Rectal smooth muscle tissue (tissue), 1 donor: Measurements from ENCODE around the gene AGBL3.

Experiments
- H3K27ac ChIP-seq: one replicate; pipeline ENCODE4 v1.7.0; 2013; ENCODE audit warnings: low read depth, low read length, inconsistent platforms
- H3K27me3 ChIP-seq: one replicate; pipeline ENCODE4 v1.7.0; 2013; ENCODE audit warnings: low read length; ENCODE audit not compliant: control insufficient read depth, insufficient read depth
- H3K36me3 ChIP-seq: one replicate; pipeline ENCODE4 v1.7.0; 2013; ENCODE audit warnings: low read length; ENCODE audit not compliant: control insufficient read depth, insufficient read depth
- H3K4me1 ChIP-seq: one replicate; pipeline ENCODE4 v1.7.0; 2013; ENCODE audit warnings: low read length; ENCODE audit not compliant: control insufficient read depth, insufficient read depth
- H3K4me3 ChIP-seq: one replicate; pipeline ENCODE4 v1.7.0; 2013; ENCODE audit warnings: low read length
- H3K9ac ChIP-seq: one replicate; pipeline ENCODE4 v1.7.0; 2013; ENCODE audit warnings: low read length

AGBL3 gene

GRCh38 chr7:135180122-135180521 lies 193.8 kb downstream of the AGBL3 start:
- Histone ChIP-seq H3K27ac (no peak overlapping the region), H3K4me3 (no peak overlapping the region), H3K36me3 (peaks cover 4% of the 10 kb centered on the region), H3K27me3 (no peaks in the 10 kb centered on the region), H3K4me1 (no peaks in the 10 kb centered on the region), H3K9ac (no peak overlapping the region)

GRCh38 chr7:135181261-135181928 lies 195.1 kb downstream of the AGBL3 start:
- no peak overlapping the region for H3K9ac ChIP-seq
- H3K36me3 ChIP-seq: peaks cover 13% of the 10 kb centered on the region
- H3K27ac ChIP-seq: no peak overlapping the region
- H3K4me1 ChIP-seq: no peaks in the 10 kb centered on the region
- H3K4me3 ChIP-seq: no peak overlapping the region
- no peaks in the 10 kb centered on the region for H3K27me3 ChIP-seq

- Histone ChIP-seq H3K27me3 (no peaks in the 10 kb centered on the region), H3K4me3 (no peak overlapping the region), H3K4me1 (no peaks in the 10 kb centered on the region), H3K36me3 (peaks cover 18% of the 10 kb centered on the region), H3K27ac (no peak overlapping the region), H3K9ac (no peak overlapping the region)
Measured at GRCh38 chr7:135181929-135182678, 195.8 kb downstream of the AGBL3 start.

GRCh38 chr7:135183478-135183877 lies 197.2 kb downstream of the AGBL3 start:
- no peak overlapping the region for H3K9ac ChIP-seq
- no peak overlapping the region for H3K27ac ChIP-seq
- no peak overlapping the region for H3K4me3 ChIP-seq
- no peaks in the 10 kb centered on the region for H3K27me3 ChIP-seq
- H3K36me3 ChIP-seq: peaks cover 23% of the 10 kb centered on the region
- H3K4me1 ChIP-seq: no peaks in the 10 kb centered on the region

- H3K27ac ChIP-seq: no peak overlapping the region
- H3K27me3 ChIP-seq: no peaks in the 10 kb centered on the region
- H3K4me3 ChIP-seq: no peak overlapping the region
- no peak overlapping the region for H3K9ac ChIP-seq
- H3K4me1 ChIP-seq: no peaks in the 10 kb centered on the region
- peaks cover 29% of the 10 kb centered on the region for H3K36me3 ChIP-seq
Measured at GRCh38 chr7:135184254-135184841, 198.0 kb downstream of the AGBL3 start.
